Cardiac muscle cell (in vitro differentiated cells and primary cell): ENCODE measurements around the gene SULT1C2. TPM values are rescaled to one million over a fixed set of nuclear protein-coding genes. Genes with fewer than 3 reads are reported as not detected.

ENCODE experiments used
- DNase-seq, 2 donors: peaks; one replicate each; pipeline versions ENCODE4 v3.0.0 to v3.0.0-alpha.2; 2010 to 2017; ENCODE audit warnings: low read depth in 1 of 2, low spot score in 1 of 2
- H3K27ac ChIP-seq: fragments of 200-600 bp; sonication (generic); 2 replicates; pipeline ENCODE4 v1.5.1; 2016
- H3K27me3 ChIP-seq: fragments of 200-600 bp; sonication (generic); 2 replicates; pipeline ENCODE4 v1.6.0; 2016; ENCODE audit warnings: control low read depth
- H3K36me3 ChIP-seq: fragments of 200-600 bp; sonication (generic); 2 replicates; pipeline ENCODE4 v1.5.1; 2016; ENCODE audit warnings: control low read depth
- H3K4me1 ChIP-seq: fragments of 200-600 bp; sonication (generic); 2 replicates; pipeline ENCODE4 v1.8.1; 2017; ENCODE audit warnings: low read depth, mild to moderate bottlenecking, mixed run types
- H3K4me3 ChIP-seq: fragments of 200-600 bp; sonication (generic); 2 replicates; pipeline ENCODE4 v1.5.1; 2016; ENCODE audit warnings: mild to moderate bottlenecking
- H3K9me3 ChIP-seq: fragments of 200-600 bp; sonication (generic); 2 replicates; pipeline ENCODE4 v1.5.1; 2017; ENCODE audit warnings: low read depth, mild to moderate bottlenecking, control low read depth
- polyA plus RNA-seq: library from polyadenylated mRNA; unstranded; fragments of >200 nt; fragmentation: Nextera tagmentation; extraction: Ambion mirVana; gene quantifications from 2 replicates; pipeline ENCODE4 v1.2.1, GENCODE V29; 2016
- total RNA-seq: library from RNA; depleted of rRNA; stranded (reverse); fragments of >200 nt; gene quantifications from 2 replicates; pipeline ENCODE4 v1.2.3, GENCODE V29; 2016
- TF ChIP-seq, protein P1 (sequence below): IDR thresholded peaks from 2 replicates; pipeline ENCODE4 v1.5.1; 2012; ENCODE audit warnings: low read depth, mild to moderate bottlenecking, low read length

The SULT1C2 gene
- total and polyA plus RNA-seq, 2 experiments from 2014 or later = 1.1 to 3.2 TPM

DNA sequence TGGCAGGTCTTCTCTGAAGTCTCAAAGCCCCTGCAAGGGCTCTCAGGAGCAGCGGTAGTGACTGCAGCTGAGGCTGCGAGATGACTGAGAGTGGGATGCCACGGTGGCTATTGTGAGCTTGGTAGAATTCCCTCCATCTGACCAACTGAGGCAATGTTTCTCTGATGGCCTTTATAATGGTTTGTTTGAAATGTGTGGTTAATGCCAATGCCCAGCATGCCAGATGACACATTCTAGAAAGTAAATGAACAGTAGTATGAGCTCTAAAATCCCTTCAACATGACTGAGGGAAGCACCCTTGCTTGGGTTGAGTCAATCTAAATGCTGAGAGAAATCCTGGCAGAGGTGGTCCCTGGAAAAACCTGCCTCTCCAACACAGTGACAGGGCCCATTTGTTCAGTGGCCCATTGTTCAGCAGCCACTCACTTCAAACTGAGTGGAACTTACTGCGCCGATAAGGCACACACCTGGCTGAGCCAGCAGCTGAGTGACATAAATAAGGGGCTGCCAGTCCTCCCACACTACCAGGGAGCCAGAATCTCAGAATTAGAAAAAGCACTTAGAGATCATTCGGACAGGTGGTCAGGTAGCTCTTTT lies 31.7 kb downstream of the SULT1C2 start:
- Histone ChIP-seq H3K4me1 (peaks cover 8% of the 10 kb centered on the region), H3K27ac (no peak overlapping the region), H3K9me3 (no peaks in the 10 kb centered on the region), H3K27me3 (no peaks in the 10 kb centered on the region), H3K4me3 (no peak overlapping the region), H3K36me3 (no peaks in the 10 kb centered on the region)
- TF ChIP-seq, protein P1, sequence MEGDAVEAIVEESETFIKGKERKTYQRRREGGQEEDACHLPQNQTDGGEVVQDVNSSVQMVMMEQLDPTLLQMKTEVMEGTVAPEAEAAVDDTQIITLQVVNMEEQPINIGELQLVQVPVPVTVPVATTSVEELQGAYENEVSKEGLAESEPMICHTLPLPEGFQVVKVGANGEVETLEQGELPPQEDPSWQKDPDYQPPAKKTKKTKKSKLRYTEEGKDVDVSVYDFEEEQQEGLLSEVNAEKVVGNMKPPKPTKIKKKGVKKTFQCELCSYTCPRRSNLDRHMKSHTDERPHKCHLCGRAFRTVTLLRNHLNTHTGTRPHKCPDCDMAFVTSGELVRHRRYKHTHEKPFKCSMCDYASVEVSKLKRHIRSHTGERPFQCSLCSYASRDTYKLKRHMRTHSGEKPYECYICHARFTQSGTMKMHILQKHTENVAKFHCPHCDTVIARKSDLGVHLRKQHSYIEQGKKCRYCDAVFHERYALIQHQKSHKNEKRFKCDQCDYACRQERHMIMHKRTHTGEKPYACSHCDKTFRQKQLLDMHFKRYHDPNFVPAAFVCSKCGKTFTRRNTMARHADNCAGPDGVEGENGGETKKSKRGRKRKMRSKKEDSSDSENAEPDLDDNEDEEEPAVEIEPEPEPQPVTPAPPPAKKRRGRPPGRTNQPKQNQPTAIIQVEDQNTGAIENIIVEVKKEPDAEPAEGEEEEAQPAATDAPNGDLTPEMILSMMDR = no peak
- no peak for DNase-seq

DNA sequence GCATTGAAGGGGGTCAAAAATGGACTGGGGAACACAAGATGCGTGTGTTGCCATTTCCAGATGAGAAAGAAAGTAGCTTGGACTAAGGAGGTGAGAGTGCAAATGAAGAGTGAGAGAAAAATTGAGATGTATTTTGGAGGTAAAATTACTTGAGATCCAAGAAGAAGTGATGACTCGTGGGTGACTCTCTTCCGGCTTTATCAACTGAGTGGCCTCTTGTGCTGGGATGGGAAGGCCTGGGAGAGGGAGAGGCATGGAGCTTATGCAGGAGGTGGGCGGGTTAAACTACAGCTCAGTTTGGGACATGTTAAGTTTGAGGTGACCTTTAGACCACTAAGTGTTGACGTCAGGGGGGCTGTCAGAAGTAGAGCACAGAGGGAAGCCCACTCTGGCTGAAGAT lies 34.9 kb downstream of the SULT1C2 start:
- Histone ChIP-seq H3K4me1 (no peaks in the 10 kb centered on the region), H3K4me3 (no peak overlapping the region), H3K27ac (no peak overlapping the region), H3K9me3 (no peaks in the 10 kb centered on the region), H3K27me3 (no peaks in the 10 kb centered on the region), H3K36me3 (no peaks in the 10 kb centered on the region)
- TF ChIP-seq, protein P1 = no peak
- no peak for DNase-seq

DNA sequence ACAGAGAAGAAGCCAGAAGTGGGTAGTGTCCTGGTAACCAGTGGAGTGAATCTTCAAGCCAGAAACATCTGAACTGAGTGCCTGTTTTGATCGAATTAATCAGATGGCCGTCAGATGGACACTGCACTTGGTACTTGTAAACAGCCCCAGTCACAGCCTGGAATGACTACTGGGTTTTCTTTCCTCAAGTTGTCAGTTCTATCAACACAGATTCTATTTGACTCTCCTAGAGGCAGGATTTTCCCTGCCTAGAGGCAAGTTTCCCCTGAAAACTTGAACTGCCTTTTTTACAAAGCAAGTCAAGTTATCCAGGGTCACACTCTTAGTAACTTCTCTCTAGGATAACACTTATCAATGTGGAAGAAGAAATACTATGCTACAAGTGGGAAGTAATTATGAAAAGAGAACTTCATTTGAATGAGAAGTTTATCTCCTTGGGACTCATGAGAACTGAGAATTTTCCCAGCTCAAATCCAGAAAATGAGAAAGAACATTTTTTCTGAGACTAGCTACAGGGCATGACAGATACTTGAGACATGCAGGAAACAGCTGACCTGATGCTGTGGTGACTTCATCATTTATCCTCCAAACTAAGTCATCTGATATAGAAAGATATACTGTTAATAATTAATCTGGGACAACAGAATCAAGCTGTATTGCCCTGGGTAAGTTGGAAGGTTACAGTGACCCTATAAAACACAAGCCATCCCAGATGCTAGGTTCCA lies 36.0 kb downstream of the SULT1C2 start:
- Histone ChIP-seq H3K4me1 (no peaks in the 10 kb centered on the region), H3K4me3 (no peak overlapping the region), H3K27me3 (no peaks in the 10 kb centered on the region), H3K36me3 (no peaks in the 10 kb centered on the region), H3K27ac (no peak overlapping the region), H3K9me3 (no peaks in the 10 kb centered on the region)
- TF ChIP-seq, protein P1 = no peak
- DNase-seq = peak in 1 of 2 donors; percentile 18

DNA sequence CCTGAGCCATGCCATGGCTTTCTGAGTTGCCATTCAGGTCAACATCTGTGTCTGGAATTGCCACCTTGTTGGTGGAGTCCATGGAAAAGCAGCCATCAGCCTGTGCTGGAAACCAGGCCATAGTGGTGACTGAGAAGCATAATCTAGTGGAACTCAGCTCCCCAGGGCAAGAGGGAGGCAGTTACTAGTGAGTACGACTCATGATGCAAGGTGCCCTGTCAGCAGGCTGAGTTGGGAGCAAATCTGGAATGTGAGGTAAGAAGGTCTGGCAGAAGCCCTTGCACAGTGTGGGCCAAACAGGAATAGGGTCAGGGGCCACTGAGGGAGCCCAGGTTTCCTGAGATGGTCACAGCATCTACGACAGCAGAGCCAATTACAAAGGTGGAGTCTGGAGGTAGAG lies 37.1 kb downstream of the SULT1C2 start:
- TF ChIP-seq, protein P1 = no peak
- DNase-seq = no peak
- no peak overlapping the region for H3K27ac ChIP-seq
- H3K4me1 ChIP-seq = no peaks in the 10 kb centered on the region
- H3K27me3 ChIP-seq = no peaks in the 10 kb centered on the region
- no peak overlapping the region for H3K4me3 ChIP-seq
- H3K36me3 ChIP-seq = no peaks in the 10 kb centered on the region
- no peaks in the 10 kb centered on the region for H3K9me3 ChIP-seq

DNA sequence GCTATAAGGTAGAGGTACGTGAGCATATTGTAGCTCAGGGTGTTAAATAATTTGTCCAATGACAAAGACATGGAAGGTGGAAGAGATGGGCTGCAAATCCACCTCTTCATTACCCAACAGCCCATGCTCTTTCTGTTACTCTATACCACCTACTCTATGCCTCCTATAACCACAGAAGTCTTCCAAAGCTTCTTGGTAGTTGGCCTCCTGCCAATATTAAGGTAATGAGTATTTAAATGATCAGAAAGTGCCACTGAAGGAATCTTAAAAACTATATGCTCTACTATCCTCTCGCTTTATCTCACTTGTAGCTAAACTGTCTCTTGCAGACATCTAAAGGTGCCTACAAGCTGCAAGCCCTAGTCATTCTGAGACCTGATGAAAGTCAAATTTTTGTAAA lies 41.1 kb downstream of the SULT1C2 start:
- no peak overlapping the region for H3K27ac ChIP-seq
- no peaks in the 10 kb centered on the region for H3K4me1 ChIP-seq
- no peaks in the 10 kb centered on the region for H3K36me3 ChIP-seq
- H3K27me3 ChIP-seq = no peaks in the 10 kb centered on the region
- TF ChIP-seq, protein P1 = no peak
- H3K9me3 ChIP-seq = no peaks in the 10 kb centered on the region
- no peak overlapping the region for H3K4me3 ChIP-seq
- DNase-seq = no peak
